Retina (tissue), 1 donor: ENCODE measurements around the gene KIAA1210.

Source experiments
- DNase-seq: peaks from one replicate; pipeline ENCODE4 v3.0.0-alpha.2; 2016

KIAA1210 gene

DNA sequence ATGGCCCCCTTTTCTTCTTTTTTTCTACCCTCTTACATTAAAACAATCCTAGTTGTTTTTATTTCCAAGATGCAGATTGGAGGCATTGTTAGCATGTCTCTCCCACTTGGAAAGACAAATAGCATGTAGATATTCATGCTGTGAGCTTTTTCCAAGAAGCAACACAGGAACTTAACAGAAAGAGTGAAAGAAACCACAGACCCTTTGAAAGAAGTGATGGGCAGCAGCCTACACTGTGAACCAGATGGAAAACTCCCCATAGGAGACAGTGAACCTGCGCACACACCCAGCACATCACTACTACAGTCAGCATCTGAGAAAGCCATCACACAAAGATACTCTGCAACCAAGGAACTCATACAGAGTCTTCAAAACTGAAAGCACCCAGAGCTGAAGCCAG, 37.0 kb downstream of the KIAA1210 start:
- no peak for DNase-seq

- no peak for DNase-seq
These were observed 38.0 kb downstream of the KIAA1210 start for GRCh38 chrX:119089619-119090018.

- no peak for DNase-seq
These were observed 40.5 kb downstream of the KIAA1210 start for GRCh38 chrX:119087121-119087520.

DNA sequence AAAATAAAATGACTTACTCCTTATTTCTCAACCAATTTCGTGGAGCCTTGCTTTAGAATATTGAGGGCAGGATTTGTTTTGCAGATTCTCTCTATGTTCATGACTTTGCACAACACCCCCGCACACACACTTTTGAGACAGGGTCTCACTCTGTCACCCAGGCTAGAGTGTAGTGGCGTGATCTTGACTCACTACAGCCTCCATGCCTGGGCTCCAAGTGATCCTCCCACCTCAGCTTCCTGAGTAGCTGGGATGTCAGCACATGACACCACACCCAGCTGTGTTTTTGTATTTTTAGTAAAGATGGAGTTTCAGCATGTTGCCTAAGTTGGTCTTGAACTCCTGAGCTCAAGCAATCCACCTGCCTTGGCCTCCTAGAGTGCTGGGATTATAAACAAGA, 42.8 kb downstream of the KIAA1210 start:
- no peak for DNase-seq

DNA sequence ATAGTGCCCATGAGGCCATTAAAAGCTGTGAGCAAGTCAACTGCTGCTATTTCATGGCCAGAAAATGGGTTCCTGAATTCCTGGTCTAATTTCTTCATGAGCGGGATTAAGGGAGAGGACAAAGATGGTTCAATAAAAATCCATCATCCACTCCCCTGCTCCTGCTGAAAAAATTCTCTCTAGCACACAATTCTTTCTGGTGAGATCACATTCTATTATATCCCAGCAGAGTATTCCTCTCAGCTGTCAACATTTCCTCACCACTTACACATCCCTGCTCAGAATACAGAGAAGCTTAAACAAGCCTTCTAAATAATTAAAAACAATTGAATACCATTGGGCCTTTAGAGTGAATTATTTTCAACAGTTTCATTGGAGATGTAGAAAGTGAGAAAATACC, 45.3 kb downstream of the KIAA1210 start:
- peak; percentile 30 for DNase-seq

GRCh38 chrX:119075270-119076025, 52.2 kb downstream of the KIAA1210 start:
- no peak for DNase-seq

GRCh38 chrX:119073911-119074310, 53.7 kb downstream of the KIAA1210 start:
- no peak for DNase-seq

DNA sequence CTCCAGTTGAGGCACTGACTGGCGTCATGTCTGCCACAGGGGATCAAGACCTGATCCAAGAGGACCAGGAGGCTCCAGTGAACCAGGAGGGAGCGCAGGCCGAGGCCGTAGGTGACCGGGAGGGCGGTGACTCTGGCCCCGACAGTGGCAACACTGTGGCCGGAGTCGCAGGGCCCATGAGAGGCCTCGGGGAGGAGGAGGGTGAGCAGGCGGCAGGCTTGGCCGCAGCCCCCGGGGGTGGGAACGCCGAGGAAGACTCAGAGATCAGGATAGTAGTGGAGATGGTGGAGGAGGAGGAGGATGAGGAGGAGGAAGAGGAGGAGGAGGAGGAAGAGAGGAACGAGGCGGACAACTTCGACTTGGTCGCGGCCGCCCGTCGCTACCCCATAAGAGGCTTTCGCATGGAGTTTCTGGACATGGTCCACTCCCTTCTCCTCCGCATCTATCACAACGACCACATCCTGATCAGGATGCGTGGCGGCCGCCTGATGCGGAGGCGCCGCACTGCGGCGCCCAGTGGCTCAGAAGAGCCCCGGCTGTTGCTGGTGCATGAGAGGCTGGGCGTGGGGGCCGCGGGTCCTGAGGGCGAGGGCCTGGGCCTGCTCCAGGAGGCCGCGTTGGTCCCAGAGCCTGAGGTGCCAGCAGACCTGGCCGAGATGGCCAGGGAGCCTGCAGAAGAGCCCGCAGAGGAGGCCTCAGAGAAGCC, 54.3 kb downstream of the KIAA1210 start:
- DNase-seq = no peak

DNA sequence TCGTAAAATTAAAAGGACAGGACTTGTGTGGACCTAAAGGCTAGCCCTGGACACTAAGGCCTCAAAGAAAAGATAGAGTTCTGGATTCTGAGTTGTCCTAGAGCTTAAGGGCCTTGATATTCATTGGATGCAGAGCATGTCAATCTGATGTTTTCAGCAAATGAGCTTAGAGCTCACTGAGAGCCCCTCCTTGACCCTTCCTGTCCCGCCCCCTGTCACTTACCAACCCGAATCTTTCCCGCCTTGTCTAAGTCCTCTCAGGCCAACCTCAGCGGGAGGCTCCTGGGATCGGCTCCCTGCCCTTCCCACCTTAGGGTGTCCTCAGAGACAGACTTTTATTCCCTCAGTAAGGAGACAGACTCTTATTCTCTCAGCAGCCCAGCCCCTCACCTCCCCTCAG, 54.9 kb downstream of the KIAA1210 start, which contains the start of gene CT47C1:
Gene CT47C1, plus strand, starts transcription at position 250 of the 400 bp plus-strand sequence. CDS start 233 bp downstream, outside the sequence.
- DNase-seq = no peak

DNA sequence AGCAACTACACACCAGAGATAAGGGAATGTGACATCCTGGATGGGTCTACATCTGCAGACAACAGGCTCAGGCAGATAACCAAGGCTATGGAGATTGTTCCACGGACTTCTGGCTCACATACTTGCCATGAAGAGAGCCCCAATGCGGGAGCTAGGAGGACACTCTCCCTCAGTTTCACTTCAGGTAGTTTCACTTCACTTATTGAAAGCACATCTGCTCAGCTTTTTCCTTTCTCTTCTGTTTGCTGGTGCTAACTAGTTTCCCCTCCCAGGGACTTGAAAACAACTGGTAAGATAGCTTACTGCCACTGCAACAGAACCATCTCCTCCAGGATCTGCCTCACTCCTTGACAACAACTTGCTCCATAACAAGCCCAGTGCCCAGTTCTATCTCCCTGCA, 56.2 kb downstream of the KIAA1210 start:
- DNase-seq = no peak

DNA sequence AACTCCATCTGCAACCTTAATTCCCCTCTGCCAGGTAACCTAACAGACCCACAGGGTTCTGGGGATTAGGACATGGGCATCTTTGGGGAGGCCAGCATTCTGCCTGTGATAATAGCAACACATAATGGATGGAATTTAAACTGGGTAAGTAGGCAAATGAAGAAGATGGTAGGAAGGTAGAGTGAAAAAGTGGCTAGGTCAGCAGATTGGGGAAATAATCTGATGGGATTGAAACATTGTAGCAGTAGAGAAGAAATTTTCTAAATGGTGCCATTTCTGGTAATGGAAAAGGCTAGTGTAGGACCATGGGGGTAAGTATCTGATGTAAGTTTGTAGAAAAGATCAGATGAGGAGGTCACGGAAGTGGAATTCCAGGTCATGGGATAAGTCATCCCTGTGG, 57.9 kb downstream of the KIAA1210 start:
- no peak for DNase-seq

DNA sequence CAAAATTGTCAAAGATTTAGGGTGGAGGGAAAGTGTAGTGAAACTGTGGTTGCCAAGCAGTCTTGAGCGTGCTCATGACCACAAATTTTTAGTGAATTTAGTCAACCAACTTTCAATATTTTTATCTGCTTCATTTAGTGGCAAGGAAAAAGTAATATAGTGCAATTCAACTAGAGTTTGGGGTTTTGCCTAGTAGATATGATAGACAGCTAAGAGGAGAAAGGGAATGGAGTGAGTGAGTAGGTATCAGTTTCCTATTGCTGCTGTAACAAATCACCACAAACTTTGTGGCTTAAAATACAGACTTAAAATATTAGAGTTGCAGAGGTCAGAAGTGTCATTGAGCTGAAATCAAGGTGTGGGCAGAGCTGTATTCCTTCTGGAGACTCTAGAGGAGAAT, 58.5 kb downstream of the KIAA1210 start:
- DNase-seq = no peak

DNA sequence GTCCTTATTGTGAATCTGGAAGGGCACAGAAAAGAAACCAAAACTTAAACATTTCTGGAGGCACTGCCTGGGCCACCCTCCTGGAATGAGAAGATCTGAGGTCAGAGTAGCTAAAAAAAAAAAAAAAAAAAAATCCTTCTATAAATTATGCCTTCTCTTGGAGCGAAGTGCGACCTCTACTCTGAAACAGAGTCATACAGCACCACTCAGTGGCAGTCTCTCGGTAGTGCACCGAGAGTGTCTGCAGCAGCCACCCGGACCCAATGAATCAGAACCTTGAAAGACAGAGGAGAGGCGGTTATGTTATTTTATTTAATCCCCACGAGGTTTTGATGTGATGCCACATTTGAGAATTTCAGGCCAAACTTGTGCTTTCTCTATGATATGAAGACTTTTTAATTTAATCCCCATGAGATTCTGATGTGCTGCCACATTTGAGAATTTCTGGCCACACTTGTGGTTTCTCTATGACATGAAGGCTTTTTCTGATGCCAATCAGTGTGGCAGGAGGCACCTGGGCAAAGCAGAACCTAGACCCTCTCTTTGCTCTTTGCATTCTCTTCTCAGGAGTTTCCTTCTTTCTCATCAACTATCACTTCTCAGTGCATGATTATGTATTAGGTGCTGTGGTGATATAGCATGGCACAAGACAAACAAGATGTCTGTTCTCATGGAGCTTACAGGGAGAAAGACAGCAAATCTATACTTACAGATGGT, 60.4 kb downstream of the KIAA1210 start:
- peak; percentile 51 for DNase-seq

DNA sequence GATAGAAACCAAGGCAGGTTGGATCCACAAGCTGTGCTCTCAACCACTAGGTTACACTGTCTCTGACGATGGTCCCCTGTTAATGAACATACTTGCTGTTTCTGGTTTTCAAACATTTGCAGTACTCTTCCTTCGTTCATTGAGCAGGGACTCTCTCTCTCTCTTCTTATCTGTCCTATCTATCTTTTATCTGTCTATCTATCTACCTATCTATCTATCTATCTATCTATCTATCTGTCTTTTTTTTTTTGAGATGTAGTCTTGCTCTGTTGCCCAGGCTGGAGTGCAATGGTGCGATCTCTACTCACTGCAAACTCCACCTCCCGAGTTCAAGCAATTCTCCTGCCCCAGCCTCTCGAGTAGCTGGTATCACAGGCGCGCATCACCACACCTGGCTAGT, 64.2 kb downstream of the KIAA1210 start:
- DNase-seq = no peak

- no peak for DNase-seq
These were observed 64.8 kb downstream of the KIAA1210 start for GRCh38 chrX:119062750-119063374.

DNA sequence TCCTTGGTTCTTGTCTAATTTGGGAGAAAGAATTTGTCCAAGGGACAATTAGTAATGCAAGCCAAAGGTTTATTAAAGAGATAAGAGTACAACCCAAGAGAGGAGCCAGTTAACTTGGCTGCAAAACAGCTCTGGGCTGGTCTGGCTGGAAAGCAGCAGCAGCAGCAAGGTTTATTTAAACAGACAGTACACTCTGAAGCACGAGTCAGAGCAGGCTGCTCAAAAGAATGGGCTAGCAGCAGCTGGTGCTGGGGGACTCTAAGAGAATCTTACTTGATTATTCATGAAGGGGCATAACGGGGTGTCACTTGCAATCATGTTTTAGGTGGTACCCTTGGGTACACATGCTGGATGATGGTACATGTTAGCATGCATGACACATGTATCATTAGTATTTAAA, 71.9 kb downstream of the KIAA1210 start:
- peak; percentile 34 for DNase-seq

GRCh38 chrX:119045884-119046283, 81.7 kb downstream of the KIAA1210 start:
- no peak for DNase-seq

GRCh38 chrX:119042996-119043395, 84.6 kb downstream of the KIAA1210 start:
- no peak for DNase-seq

- DNase-seq = no peak
These were observed 85.6 kb downstream of the KIAA1210 start for GRCh38 chrX:119042040-119042439.

DNA sequence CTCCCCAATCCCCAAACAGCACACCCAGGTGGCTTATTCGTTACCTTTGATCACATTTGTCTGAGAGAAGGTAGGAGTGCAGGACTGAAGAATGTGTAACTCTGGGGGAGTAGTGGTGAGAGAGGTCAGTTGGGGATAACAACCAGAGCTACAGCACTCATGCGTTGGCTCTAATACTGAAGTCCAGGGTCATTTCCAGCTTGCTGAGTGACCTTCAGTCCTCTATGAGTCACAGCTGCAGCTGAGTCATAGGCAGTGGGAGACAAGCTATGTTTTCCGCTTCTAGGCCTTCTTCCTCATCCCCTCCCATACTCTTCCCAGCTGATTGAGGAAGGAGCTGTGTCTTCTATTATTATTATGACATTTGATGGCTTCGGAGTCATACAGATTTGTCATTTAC, 86.4 kb downstream of the KIAA1210 start:
- DNase-seq = no peak

DNA sequence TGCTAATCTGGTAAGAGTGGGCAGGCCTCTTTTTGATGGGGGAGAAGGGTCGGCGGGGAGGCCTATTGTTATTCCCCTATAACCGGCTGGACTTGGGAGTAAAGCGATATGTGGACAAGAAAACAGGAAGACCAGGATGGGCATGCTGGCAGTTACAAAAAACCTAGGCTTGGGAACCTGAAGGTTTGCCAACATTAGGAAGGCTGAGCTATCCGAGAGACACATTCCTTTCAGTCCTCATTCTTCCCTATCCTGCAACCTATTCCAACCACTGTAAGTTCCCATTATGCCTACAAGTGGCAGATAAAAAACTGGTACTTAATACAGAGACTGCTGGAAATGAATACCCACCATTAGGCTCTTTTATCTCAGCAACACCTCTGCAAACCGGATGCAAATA, 87.2 kb downstream of the KIAA1210 start:
- DNase-seq = no peak

- DNase-seq = no peak
These were observed 91.2 kb downstream of the KIAA1210 start for GRCh38 chrX:119036107-119037029.
